ENCODE results near the gene GFER. TPM values are rescaled to one million over a fixed set of nuclear protein-coding genes. Genes with fewer than 3 reads are reported as not detected.
"Not testable (repeated sequence)": the region's sequence is repeated elsewhere in the genome, so short reads cannot be mapped to it uniquely, and the experiment has no call there.

Gene GFER
- total and polyA plus RNA-seq, 2 donors (not counting 1 experiment from before 2014, with no cell fraction given) = 15.6 to 30.4 TPM

GRCh38 chr16:2033057-2033908 is 49.3 kb downstream of the GFER start:
- ChIA-PET POLR2A (no interaction called here), CTCF (no interaction called here)
- peaks cover 0 to 5% of the 10 kb centered on the region in 2 donors for H3K4me1 ChIP-seq (ENCODE audit: control insufficient read depth in 2 of 2, insufficient read depth in 2 of 2, low read length in 2 of 2)
- 22% methylated on average over 27 of the region's 37 CpGs for WGBS (ENCODE audit: insufficient coverage)
- intact Hi-C loops (cut with micrococcal nuclease) = no loop called here
- no peak overlapping the region for H3K27ac Mint-ChIP-seq
- H3K4me1 Mint-ChIP-seq = no peaks in the 10 kb centered on the region
- H3K79me2 ChIP-seq (ENCODE audit: control insufficient read depth, insufficient read depth, low read length) = no peaks in the 10 kb centered on the region
- ATAC-seq (ENCODE audit: low read depth) = peak; percentile 37
- H3K9ac ChIP-seq (ENCODE audit: low read length) = no peak overlapping the region
- TF ChIP-seq CTCF (IDR thresholded peaks at IDR 0.05) = no peak
- no peak for TF ChIP-seq EZH2 (IDR thresholded peaks at IDR 0.05; ENCODE audit: borderline replicate concordance, insufficient read depth, low read depth, low read length, poor library complexity, severe bottlenecking)
- H3K4me2 ChIP-seq (replicated peaks; ENCODE audit: low read depth, low read length, poor library complexity, severe bottlenecking) = peak overlapping the region; percentile 44
- H3K4me3 ChIP-seq (ENCODE audit: control extremely low read depth in 1 of 5, extremely low read depth in 1 of 5, insufficient read depth in 1 of 5, low read depth in 2 of 5, low read length in 4 of 5) = no peak overlapping the region
- no peak overlapping the region for H3K4me3 Mint-ChIP-seq
- no peak overlapping the region for H3K27ac ChIP-seq (ENCODE audit: low read length in 2 of 2)
- H3K9me3 Mint-ChIP-seq (ENCODE audit: insufficient read depth) = no peaks in the 10 kb centered on the region
- H2AFZ ChIP-seq (ENCODE audit: insufficient read depth, low read depth, low read length, poor library complexity, severe bottlenecking) = peak overlapping the region; percentile 54
- peaks cover 0 to 13% (median 0%) of the 10 kb centered on the region in 3 donors for H3K9me3 ChIP-seq (ENCODE audit: control extremely low read depth in 1 of 3, control insufficient read depth in 2 of 3, insufficient read depth in 1 of 3, low read length in 2 of 3)
- no peaks in the 10 kb centered on the region for H3K36me3 ChIP-seq (replicated peaks in 1 of 2; ENCODE audit: control extremely low read depth in 1 of 2, control insufficient read depth in 1 of 2, extremely low read depth in 1 of 2, insufficient read depth in 2 of 2, low read length in 1 of 2)
- peaks cover 4% of the 10 kb centered on the region for H3K27me3 Mint-ChIP-seq
- H3K27me3 ChIP-seq (replicated peaks in 1 of 4; ENCODE audit: control extremely low read depth in 1 of 4, control insufficient read depth in 3 of 4, insufficient read depth in 4 of 4, low read length in 3 of 4) = peaks cover 0 to 16% (median 2%) of the 10 kb centered on the region in 4 experiments
- H4K20me1 ChIP-seq (ENCODE audit: control insufficient read depth, insufficient read depth, low read length, poor library complexity, severe bottlenecking) = no peaks in the 10 kb centered on the region
- DNase-seq = no peak

- H3K9me3 Mint-ChIP-seq (ENCODE audit: insufficient read depth); H4K20me1 ChIP-seq (ENCODE audit: control insufficient read depth, insufficient read depth, low read length, poor library complexity, severe bottlenecking); H3K27ac Mint-ChIP-seq; H3K4me3 ChIP-seq (ENCODE audit: control extremely low read depth in 1 of 5, extremely low read depth in 1 of 5, insufficient read depth in 1 of 5, low read depth in 2 of 5, low read length in 4 of 5); H3K9ac ChIP-seq (ENCODE audit: low read length); H3K36me3 ChIP-seq (replicated peaks in 1 of 2; ENCODE audit: control extremely low read depth in 1 of 2, control insufficient read depth in 1 of 2, extremely low read depth in 1 of 2, insufficient read depth in 2 of 2, low read length in 1 of 2); H3K4me1 ChIP-seq (ENCODE audit: control insufficient read depth in 2 of 2, insufficient read depth in 2 of 2, low read length in 2 of 2); CTCF ChIA-PET; H3K4me1 Mint-ChIP-seq; DNase-seq; ATAC-seq (ENCODE audit: low read depth); H3K27ac ChIP-seq (ENCODE audit: low read length in 2 of 2); H3K27me3 Mint-ChIP-seq; POLR2A ChIA-PET; H3K4me3 Mint-ChIP-seq; intact Hi-C loops (cut with micrococcal nuclease); H3K79me2 ChIP-seq (ENCODE audit: control insufficient read depth, insufficient read depth, low read length): not testable (repeated sequence)
- peak overlapping the region; percentile 44 for H3K4me2 ChIP-seq (replicated peaks; ENCODE audit: low read depth, low read length, poor library complexity, severe bottlenecking)
- H3K9me3 ChIP-seq (ENCODE audit: control extremely low read depth in 1 of 3, control insufficient read depth in 2 of 3, insufficient read depth in 1 of 3, low read length in 2 of 3) = peaks cover 0 to 13% (median 0%) of the 10 kb centered on the region in 3 donors
- peak overlapping the region; percentile 54 for H2AFZ ChIP-seq (ENCODE audit: insufficient read depth, low read depth, low read length, poor library complexity, severe bottlenecking)
- 89% methylated on average over 5 of the region's 32 CpGs for WGBS (ENCODE audit: insufficient coverage)
- H3K27me3 ChIP-seq (replicated peaks in 1 of 4; ENCODE audit: control extremely low read depth in 1 of 4, control insufficient read depth in 3 of 4, insufficient read depth in 4 of 4, low read length in 3 of 4) = peaks cover 0 to 12% (median 0%) of the 10 kb centered on the region in 4 experiments
Observed at GRCh38 chr16:2033909-2034695, 50.1 kb downstream of the GFER start.
